Activated CD8-positive, alpha-beta memory T cell treated with anti-CD3 and anti-CD28 coated beads, Interleukin-2, amount 50 U/mL, for 24 hours (primary cell): Measurements from ENCODE around the gene FNDC3B.
"Not testable (repeated sequence)": the region's sequence is repeated elsewhere in the genome, so short reads cannot be mapped to it uniquely, and the experiment has no call there.

ENCODE experiments used
- DNase-seq: peaks from one replicate; pipeline ENCODE4 v3.0.0-alpha.2; 2020; ENCODE audit errors: extremely low read depth

Gene FNDC3B

DNA sequence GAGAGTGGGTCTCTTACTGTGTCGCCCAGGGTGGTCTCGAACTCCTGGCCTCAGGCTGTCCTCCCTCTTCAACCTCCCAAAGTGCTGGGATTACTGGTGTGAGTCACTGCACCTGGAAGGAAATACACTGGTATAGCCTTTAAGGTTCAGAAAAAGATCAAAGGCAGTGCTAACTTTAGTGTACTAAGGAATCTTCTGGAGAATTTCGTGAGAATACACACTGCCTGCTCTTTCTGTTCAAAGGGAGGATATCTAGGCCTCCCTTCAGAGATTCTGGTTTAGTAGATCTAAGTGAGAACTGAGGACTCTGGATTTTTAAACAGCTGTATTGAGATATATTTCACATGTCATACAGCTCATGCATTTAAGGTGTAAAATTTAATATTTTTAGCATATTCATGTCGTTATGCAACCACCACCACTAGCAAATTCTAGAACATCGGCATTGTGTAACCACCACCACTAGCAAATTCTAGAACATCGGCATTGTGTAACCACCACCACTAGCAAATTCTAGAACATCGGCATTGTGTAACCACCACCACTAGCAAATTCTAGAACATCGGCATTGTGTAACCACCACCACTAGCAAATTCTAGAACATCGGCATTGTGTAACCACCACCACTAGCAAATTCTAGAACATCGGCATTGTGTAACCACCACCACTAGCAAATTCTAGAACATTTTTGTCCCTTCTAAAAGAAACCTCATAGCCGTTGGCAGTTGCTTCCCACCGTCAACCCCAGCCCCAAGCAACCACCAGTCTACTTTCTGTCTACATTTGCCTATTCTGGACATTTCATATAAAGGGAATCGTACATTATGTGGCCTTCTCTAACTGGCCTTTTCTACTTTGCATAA lies 54.4 kb downstream of the FNDC3B start:
- DNase-seq = not testable (repeated sequence)

GRCh38 chr3:172094621-172095557 lies 55.5 kb downstream of the FNDC3B start:
- no peak for DNase-seq

DNA sequence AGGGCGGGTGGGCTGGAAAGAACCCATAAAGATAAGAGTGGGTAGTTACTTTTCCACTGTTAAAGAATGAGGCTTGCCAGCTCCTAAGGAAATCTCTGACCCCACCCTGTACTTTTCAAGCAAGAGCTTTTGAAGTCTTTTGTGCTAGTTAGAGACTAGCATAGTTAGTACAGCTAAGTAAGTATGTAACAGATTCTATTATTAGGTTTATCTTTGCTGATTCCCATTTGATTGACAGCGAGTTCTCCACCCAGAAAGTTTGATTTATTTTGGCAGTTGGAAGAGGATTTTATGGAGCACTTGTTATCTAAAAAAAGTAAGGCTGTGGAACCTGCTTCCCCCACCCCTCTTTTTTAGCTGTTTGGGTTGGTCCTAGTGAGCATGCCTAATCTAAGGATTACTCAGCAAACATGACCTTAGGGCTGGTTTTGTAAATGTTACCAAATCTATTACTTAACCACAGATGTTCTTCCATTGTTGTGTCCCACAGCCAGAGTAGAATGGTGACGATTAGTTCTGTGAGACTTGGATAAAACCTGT lies 57.6 kb downstream of the FNDC3B start:
- no peak for DNase-seq

GRCh38 chr3:172097585-172097984 lies 58.2 kb downstream of the FNDC3B start:
- DNase-seq = no peak

GRCh38 chr3:172098698-172099494 lies 59.5 kb downstream of the FNDC3B start:
- no peak for DNase-seq

- DNase-seq = no peak
Measured at GRCh38 chr3:172099495-172099808, 60.1 kb downstream of the FNDC3B start.

GRCh38 chr3:172100482-172100881 lies 61.1 kb downstream of the FNDC3B start:
- DNase-seq = no peak

- no peak for DNase-seq
Measured at GRCh38 chr3:172101107-172101506, 61.7 kb downstream of the FNDC3B start.

GRCh38 chr3:172102123-172102882 lies 62.9 kb downstream of the FNDC3B start:
- no peak for DNase-seq

DNA sequence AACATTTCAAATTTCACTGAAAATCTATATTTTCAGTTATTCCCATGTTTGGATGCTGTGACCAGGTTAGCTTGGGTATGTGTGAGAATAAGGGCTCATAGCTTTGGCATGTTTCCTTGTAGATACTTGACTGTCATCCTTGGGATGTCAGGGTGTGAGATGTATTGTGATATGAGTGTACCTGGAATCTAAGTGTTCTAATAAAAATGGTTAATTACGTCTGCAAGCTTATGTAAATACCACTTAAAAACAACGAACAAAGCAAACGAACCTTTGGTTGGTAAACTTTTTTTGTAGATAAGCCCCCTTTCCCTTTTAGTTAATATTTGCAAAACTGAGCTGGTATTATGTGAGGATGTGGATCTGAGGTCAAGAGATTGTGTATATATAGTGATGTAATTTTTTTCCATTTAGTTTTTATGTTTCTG lies 63.5 kb downstream of the FNDC3B start:
- no peak for DNase-seq

GRCh38 chr3:172103724-172104123 lies 64.3 kb downstream of the FNDC3B start:
- DNase-seq = no peak

GRCh38 chr3:172104471-172105072 lies 65.2 kb downstream of the FNDC3B start:
- no peak for DNase-seq

GRCh38 chr3:172106037-172106954 lies 66.9 kb downstream of the FNDC3B start:
- DNase-seq = no peak

DNA sequence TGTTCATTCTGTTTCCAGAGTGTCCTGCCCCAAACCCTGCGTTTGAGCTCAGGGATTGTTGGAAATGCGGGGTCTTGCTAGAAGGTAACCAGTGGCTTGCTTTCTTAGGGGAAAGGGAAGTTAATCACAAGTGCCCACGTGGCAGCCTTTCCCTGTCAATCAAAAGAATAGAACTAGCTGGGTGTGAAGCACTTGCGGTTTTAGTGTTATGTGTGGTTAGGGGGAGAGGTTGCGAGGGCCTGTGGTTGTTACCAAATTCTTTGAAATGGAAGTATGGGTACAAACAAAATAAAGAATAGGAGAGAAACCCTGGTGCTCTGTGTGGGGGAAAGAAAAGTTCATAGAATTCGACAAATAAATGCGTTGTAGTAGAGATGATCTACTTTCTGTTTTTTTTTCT lies 67.6 kb downstream of the FNDC3B start:
- peak; percentile 38 for DNase-seq

DNA sequence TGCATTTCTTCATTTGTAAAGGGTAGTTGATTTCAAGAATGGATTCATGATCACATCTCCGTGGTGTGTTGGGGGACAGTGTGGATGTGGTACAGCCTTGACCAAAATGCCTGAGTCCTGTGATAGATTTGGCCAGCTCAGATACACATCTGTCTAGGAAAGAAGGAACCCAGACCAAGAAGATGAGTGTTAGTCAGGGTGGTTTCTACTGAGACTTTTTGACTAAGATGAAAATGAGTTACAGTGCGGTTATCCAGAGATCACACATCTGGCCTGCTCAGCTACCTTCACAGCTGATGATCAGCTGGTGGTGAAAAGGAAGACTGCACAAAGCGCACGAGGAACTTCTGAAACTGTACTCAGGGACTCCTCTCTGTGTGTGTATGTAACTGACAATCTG lies 68.0 kb downstream of the FNDC3B start:
- peak; percentile 49 for DNase-seq

DNA sequence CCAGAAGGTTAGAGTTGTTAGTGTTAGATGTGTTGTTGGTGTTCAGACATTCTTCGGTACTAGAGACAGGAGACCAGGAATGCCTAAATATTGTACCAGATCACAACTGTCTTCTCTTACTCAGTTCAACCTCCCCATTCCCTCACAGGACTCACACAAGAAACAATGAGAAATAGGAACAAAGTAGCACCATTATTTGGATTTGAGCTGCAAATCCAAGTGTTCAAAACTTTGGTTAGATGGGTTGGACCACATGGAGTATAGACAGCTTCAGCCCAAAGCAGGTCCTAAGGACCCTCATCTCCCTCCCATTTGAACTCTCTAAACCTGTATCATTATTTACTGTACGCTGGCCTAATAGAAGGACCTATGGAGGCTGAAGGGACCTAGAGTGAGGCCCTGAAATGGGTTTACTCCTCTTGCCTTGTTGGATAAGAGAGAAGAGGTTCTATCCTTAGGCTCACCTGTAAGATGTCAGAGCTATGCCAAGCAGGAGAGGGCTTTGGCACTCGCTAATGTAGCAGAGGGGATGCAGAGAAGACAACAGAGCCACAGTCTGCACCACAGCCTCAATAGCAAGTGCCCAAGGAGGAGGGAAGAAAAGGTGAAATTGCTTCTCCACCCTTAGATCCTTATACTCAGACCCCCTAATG lies 70.9 kb downstream of the FNDC3B start:
- no peak for DNase-seq

GRCh38 chr3:172111163-172111562 lies 71.8 kb downstream of the FNDC3B start:
- no peak for DNase-seq

DNA sequence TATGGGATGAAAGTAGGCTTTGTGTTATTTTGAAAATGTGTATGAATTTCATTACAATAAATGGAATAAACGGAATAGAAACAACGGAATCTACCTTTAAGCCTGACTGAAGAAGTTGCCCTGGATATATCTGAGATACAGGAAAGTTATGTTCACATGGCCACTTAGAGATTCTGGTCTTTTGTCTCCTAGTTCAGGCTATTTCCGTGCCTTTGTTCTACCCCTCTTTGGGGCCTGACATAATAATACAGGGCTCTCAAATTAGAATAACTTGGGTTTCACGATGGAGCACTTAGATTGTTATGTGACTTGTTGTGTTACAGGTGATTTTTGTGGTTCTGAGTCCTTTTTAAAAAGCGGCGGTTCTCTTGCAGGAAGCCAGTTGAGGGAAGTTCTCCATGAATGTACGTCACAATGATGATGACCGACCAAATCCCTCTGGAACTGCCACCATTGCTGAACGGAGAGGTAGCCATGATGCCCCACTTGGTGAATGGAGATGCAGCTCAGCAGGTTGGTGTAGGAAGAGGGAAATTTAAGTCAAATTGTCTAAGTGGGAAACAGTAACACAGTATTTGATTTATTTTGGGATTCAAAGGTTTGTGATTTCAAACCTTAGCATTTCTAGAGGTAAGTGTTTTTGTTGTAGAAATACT lies 72.8 kb downstream of the FNDC3B start:
- no peak for DNase-seq
